Measurements from ENCODE around the gene NSMF. TPM values are rescaled to one million over a fixed set of nuclear protein-coding genes. Genes with fewer than 3 reads are reported as not detected.

The NSMF gene
- total RNA-seq, 2 donors from 2014 or later, result 41.5 to 54.2 TPM

DNA sequence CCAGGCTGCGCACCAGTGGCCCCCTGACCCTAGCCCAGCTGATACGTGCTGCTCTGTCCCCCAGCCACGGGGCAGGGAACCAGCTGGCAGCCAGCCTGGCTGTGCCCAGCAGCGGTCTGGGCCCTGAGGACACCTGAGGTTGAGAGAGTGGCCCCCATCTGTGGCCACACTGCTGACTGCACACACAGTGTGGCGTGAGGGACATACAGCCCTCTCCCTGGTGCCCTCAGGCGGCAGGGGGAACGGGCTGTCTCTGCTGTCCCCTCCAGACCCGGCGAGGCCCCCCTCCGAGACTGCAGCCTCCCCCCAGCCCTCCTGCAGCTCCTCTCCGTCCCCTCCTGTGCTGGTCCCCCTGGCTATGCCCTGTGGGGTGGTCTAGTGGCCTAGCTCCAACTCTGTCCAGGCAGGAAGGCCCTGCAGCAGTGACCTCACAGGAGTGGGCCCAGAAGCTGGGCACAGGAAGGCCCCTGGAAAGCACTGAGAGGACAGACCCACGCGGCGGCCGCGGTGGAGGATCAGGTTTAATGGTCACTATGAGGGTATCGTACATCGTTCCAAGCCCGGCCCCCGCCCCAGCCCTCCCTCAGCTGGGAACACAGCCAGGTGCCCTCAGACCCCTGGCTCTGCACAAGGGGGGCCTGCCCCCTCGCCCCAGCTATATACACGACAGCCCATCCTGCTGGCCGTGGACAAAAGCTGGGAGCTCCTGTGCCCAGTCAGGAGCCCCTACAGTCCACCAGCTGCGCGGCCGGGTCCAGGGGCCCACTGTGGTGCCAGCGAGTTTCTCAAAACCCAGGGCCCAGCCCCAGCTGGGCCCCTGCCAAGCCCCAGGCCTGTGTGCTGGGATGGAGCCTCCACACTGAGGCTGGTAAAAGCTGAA lies 11.2 kb downstream of the NSMF start:
- peak overlapping the region; percentile 15 for H3K4me3 Mint-ChIP-seq
- H3K36me3 Mint-ChIP-seq (ENCODE audit: low read depth), result no peaks in the 10 kb centered on the region
- ATAC-seq (no peak), DNase-seq (no peak)
- H3K9me3 ChIP-seq (ENCODE audit: control insufficient read depth, low read length, poor library complexity, severe bottlenecking), result no peaks in the 10 kb centered on the region
- H3K27ac Mint-ChIP-seq, result no peak overlapping the region
- peaks cover 25% of the 10 kb centered on the region for H3K4me1 Mint-ChIP-seq
- H3K27me3 Mint-ChIP-seq, result peaks cover 6% of the 10 kb centered on the region

DNA sequence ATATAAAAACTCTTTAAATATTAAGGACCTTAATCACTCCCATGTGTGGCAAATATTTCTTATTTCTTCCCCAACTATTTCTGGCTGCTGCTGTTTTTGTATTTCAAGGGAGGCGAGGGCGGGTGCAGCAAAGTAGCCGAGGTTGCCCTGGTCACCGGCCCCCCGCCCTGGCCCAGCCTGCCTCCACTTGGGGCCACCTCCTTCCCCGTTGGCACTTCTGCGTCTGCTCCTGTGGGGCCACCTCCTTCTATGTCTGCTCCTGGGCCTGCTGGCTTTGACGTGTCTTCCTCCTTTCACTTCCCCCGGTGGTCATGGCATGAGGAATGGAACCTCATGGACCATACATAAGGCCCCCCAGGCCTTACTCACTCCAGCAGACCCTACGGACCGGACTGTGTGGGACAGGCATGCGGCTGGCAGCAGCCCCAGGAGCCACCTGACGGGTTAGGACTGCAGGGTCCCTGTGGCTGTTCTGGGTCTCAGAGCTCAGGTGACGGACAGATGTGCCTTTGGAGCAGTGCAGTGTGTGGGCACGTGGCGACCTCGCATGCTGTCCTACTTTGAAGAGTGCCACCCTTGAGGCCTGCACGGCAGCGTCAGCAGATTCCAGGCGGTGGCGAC lies 12.2 kb downstream of the NSMF start:
- ATAC-seq, result no peak
- no peak overlapping the region for H3K27ac Mint-ChIP-seq
- DNase-seq, result no peak

DNA sequence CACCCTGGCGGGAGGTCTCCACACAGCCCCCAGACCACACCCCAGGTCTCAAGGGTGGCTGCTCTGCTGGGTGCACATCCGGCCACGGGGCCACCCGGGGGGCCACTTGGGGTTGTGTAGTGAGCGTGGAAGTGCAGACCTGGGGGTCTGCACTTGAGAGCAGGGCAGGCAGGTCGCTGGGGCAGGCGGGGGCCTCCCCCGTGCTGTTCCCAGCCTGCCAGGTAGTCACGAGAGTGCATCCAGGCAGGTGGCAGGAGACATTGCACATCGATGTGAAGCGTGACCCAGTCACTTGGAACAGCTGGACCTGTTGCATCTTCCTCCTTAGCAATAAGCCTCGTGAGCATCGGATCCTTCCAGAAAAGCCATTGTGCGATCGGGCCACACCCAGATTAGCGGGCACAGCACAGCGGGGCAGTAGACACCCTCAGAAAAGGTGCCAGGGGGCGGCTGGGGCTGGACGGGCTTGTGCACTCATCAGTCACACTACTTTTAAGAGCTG lies 13.2 kb downstream of the NSMF start:
- Mint-ChIP-seq H3K4me3 (no peak overlapping the region), H3K36me3 (ENCODE audit: low read depth) (no peaks in the 10 kb centered on the region), H3K27me3 (peaks cover 6% of the 10 kb centered on the region), H3K27ac (peak overlapping the region; percentile 39), H3K4me1 (peaks cover 19% of the 10 kb centered on the region)
- DNase-seq, result peak in 2 of 3 donors; percentile 3 to 6
- ATAC-seq, result peak; percentile 1
- peaks cover 2% of the 10 kb centered on the region for H3K9me3 ChIP-seq (ENCODE audit: control insufficient read depth, low read length, poor library complexity, severe bottlenecking)

More for the DNA sequence above, 12.2 kb downstream of the NSMF start:
- H3K9me3 ChIP-seq (ENCODE audit: control insufficient read depth, low read length, poor library complexity, severe bottlenecking), result peaks cover 2% of the 10 kb centered on the region
- H3K36me3 Mint-ChIP-seq (ENCODE audit: low read depth), result no peaks in the 10 kb centered on the region
- peaks cover 6% of the 10 kb centered on the region for H3K27me3 Mint-ChIP-seq
- H3K4me3 Mint-ChIP-seq, result no peak overlapping the region
- peaks cover 22% of the 10 kb centered on the region for H3K4me1 Mint-ChIP-seq

DNA sequence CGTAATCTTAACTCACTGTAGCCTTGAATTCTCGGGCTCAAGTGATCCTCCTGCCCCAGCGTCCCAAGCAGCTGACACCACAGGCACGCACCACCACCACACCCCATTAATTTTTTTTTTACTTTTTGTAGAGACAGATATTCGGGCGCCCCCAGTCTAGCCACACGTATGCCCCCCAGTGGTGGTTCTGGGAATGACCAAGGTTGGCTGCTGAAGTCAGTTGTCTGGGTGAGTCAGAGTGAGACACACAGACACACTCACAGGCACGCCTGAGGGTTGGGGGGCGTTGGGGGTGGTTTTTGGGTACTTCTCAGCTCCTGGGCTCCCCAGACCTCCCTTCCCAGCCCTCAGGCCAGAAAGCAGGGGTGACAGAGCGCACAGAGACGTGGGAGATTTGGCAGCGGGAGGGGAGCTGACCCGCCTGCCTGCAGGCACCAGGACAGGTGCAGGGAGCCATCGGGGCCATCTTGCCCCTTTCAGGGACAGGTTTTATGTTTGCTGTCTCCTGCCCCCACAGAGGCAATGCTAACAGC lies 13.8 kb downstream of the NSMF start:
- Mint-ChIP-seq H3K4me1 (peaks cover 15% of the 10 kb centered on the region), H3K27ac (peak overlapping the region; percentile 39), H3K27me3 (peaks cover 6% of the 10 kb centered on the region), H3K36me3 (ENCODE audit: low read depth) (no peaks in the 10 kb centered on the region), H3K4me3 (no peak overlapping the region)
- ATAC-seq (peak; percentile 73), DNase-seq (peak; percentile 63 to 83 (median 70))
- peaks cover 2% of the 10 kb centered on the region for H3K9me3 ChIP-seq (ENCODE audit: control insufficient read depth, low read length, poor library complexity, severe bottlenecking)

DNA sequence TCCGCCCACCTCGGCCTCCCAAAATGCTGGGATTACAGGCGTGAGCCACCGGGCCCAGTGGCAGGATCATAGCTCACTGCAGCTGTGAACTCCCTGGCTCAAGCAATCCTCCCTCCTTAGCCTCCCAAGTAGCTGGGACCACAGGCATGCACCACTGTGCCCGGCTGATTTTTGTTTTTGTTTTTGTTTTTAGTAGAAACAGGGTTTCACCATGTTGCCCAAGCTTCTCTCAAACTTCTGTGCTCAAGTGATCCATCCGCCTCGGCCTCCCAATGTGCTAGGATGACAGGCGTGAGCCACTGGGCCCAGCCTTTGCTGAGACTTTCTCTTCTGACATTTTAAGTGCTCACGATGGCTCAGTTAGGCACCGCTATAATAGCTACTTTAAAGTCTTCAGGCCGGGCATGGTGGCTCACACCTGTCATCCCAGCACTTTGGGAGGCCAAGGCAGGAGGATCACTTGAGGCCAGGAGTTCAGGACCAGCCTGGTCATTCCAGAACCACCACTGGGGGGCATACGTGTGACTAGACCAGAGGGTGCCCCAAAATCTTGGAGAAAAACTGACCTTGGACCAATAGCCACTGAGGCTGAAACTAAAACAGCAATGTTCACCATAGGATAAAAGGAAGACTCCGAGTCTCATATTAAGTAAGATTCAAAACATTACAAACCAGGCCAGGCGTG lies 14.9 kb downstream of the NSMF start:
- H3K9me3 ChIP-seq (ENCODE audit: control insufficient read depth, low read length, poor library complexity, severe bottlenecking), result peaks cover 2% of the 10 kb centered on the region
- Mint-ChIP-seq H3K27ac (peak overlapping the region; percentile 8), H3K36me3 (ENCODE audit: low read depth) (no peaks in the 10 kb centered on the region), H3K27me3 (peaks cover 10% of the 10 kb centered on the region), H3K4me1 (peaks cover 17% of the 10 kb centered on the region), H3K4me3 (no peak overlapping the region)
- no peak for ATAC-seq
- DNase-seq, result no peak

DNA sequence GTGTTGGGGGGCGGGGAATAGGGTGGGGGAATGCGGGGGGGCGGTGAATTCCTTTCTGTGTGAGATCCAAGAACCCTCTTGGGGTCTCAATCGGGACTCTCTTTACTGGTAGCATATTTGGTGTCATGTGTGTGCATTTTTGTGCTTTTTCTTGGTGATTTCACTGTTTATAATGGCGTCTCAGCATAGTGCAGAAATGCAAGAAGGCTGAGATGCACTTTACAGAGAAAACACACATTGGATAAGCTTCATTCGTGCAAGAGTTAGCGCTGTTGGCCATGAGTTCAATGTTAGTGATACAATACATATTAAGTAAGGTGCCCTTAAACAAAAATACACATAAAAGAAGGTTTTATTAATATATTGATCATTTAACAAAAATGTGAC lies 17.2 kb downstream of the NSMF start:
- H3K4me3 Mint-ChIP-seq, result peak overlapping the region; percentile 28
- H3K27me3 Mint-ChIP-seq, result peaks cover 12% of the 10 kb centered on the region
- no peak overlapping the region for H3K27ac Mint-ChIP-seq
- H3K36me3 Mint-ChIP-seq (ENCODE audit: low read depth), result no peaks in the 10 kb centered on the region
- DNase-seq, result no peak
- no peak for ATAC-seq
- peaks cover 11% of the 10 kb centered on the region for H3K4me1 Mint-ChIP-seq
- peaks cover 2% of the 10 kb centered on the region for H3K9me3 ChIP-seq (ENCODE audit: control insufficient read depth, low read length, poor library complexity, severe bottlenecking)

DNA sequence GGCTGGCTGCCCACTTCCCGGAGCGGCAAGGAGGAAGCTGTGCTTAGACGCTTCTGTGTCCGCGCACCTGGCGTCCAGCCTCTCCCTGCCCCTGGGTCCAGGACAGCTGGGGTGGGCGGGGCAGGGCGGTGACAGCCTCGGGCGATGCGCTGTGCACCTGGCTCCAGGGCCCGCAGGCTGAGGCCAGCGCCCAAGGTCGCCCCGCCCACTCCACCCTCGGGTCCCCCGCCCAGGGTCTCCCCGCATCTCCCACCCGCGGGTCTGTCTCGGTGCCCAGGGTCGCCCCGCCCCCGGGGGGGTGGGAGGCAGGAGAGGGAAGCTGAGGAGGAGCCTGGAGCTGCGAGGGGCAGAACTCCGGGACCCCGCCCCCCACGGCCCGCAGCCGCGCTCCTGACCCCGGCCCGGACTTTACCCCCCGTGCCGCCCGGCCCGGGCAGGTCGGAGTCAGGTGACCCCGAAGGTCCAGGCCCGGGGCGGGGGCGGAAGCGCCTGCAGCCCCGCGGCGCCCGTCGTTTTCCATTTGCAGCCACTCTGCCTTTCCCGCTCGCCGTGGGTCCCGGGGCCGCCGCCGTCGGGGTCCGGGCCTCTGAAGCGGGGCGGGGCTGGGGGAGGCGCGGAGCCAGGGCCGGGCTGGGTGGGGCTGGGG lies 17.7 kb downstream of the NSMF start, which contains the start of gene ENTPD8:
Gene ENTPD8 (minus strand): TSS at position 69 of the 646 bp plus-strand sequence. CDS start 3,072 bp downstream, outside the sequence.
- Mint-ChIP-seq H3K4me1 (peaks cover 10% of the 10 kb centered on the region), H3K27me3 (peaks cover 12% of the 10 kb centered on the region), H3K27ac (no peak within 1 kb of the TSS), H3K36me3 (ENCODE audit: low read depth) (no peaks in the 10 kb centered on the region), H3K4me3 (peak within 1 kb of the TSS; percentile 28)
- peaks cover 2% of the 10 kb centered on the region for H3K9me3 ChIP-seq (ENCODE audit: control insufficient read depth, low read length, poor library complexity, severe bottlenecking)
- DNase-seq (peak in 2 of 3 donors; percentile 5 to 29), ATAC-seq (no peak)

DNA sequence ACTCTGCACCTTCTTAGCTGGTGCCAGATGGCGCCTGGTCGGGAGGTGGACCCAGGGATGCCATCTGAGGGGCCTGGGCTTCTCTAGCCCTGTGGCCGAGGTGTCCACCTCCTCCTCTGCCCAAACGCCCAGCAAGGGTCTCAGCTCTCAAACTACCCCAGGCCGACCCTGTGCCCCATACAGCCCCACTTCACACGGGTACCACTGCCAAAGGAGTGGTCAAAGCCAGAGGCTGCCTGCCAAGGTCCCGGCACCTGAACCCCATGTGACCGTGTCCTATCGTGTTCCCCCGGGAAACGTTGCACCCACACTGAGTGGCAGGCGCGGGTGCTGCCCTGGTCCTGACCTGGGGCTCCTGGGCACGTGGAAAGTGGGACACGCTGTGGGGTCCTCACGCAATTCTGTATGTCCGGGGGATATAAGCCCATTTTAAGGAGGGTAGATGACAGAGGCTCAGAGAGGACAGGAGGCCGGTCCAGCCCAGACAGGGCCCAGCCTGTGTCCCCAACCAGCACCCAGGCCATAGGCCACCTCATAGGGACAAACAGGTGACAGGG lies 19.9 kb downstream of the NSMF start:
- peaks cover 12% of the 10 kb centered on the region for H3K27me3 Mint-ChIP-seq
- H3K9me3 ChIP-seq (ENCODE audit: control insufficient read depth, low read length, poor library complexity, severe bottlenecking), result peaks cover 2% of the 10 kb centered on the region
- no peak overlapping the region for H3K27ac Mint-ChIP-seq
- ATAC-seq (no peak), DNase-seq (peak in 2 of 3 donors; percentile 3 to 8)
- H3K36me3 Mint-ChIP-seq (ENCODE audit: low read depth), result no peaks in the 10 kb centered on the region
- H3K4me1 Mint-ChIP-seq, result peaks cover 4% of the 10 kb centered on the region
- H3K4me3 Mint-ChIP-seq, result peak overlapping the region; percentile 72

DNA sequence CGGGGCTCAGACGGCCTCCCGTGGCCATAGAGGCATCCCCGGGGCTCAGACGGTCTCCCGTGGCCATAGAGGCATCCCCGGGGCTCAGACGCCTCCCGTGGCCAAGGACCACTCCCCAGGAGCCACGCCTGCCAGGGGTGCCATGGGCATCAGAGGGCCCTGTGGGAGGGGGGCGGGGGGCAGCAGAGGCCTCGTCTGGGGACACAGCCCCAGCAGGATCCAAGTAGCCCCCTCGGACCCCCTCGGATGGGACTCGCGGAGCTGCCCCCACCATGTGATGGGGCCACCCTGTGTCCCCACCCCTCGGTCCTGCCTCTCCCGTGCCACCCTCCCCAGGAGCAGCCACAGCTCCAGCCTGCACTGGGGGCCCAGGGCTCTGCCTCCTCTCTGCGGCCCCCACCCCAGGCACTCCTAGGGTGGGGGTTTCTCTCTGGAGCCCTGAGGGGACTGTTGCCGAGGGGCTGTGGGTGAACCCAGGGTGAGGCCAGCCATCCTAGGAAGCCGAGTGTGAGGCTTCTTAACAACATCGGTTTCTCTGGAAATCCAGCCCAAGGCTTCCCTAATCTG lies 20.5 kb downstream of the NSMF start:
- peaks cover 10% of the 10 kb centered on the region for H3K27me3 Mint-ChIP-seq
- no peak overlapping the region for H3K27ac Mint-ChIP-seq
- H3K36me3 Mint-ChIP-seq (ENCODE audit: low read depth), result no peaks in the 10 kb centered on the region
- no peak overlapping the region for H3K4me3 Mint-ChIP-seq
- peaks cover 4% of the 10 kb centered on the region for H3K4me1 Mint-ChIP-seq
- peak in 1 of 3 donors; percentile 5 for DNase-seq
- peaks cover 2% of the 10 kb centered on the region for H3K9me3 ChIP-seq (ENCODE audit: control insufficient read depth, low read length, poor library complexity, severe bottlenecking)
- no peak for ATAC-seq

DNA sequence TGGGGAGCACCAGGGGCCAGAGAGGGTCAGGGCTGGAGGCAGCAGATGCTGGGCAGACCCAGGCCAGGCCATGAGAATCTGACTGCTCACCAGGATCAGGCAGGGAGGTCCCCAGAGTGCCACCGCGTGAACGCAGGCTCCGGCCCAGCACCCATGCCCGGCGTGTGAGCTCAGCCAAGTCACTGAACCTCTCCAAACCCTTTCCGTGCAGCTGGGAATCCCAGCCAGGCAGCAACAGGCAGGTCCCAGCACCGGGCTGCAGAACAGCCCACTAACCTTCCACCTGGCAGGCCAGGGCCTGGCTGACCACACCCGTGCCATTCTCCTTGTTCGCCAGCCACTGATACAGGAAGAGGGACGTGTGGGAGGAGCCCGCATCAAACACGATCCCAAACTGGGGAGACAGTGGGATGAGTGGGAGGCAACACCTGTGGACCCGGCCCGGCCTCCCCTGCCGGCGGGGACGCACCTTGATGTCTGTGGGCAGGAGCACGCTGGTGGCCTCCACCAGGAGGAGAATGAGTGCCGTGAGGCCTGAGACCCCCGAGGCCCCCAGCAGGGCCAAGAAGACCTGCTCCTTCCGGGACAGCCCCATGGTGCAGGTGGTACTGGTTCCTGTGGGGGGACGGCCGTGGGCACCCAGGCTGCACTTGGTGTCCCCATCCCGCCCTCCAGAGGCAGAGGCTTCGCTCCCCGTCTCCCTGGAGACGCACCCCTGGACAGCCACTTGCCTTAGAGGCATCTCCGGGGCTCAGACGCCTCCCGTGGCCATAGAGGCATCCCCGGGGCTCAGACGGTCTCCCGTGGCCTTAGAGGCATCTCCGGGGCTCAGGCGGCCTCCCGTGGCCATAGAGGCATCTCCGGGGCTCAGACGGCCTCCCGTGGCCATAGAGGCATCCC lies 21.2 kb downstream of the NSMF start:
- ATAC-seq (no peak), DNase-seq (peak in 2 of 3 donors; percentile 3 to 4)
- Mint-ChIP-seq H3K27me3 (peaks cover 6% of the 10 kb centered on the region), H3K4me3 (no peak overlapping the region), H3K27ac (no peak overlapping the region), H3K4me1 (peaks cover 4% of the 10 kb centered on the region), H3K36me3 (ENCODE audit: low read depth) (no peaks in the 10 kb centered on the region)
- H3K9me3 ChIP-seq (ENCODE audit: control insufficient read depth, low read length, poor library complexity, severe bottlenecking), result peaks cover 2% of the 10 kb centered on the region

DNA sequence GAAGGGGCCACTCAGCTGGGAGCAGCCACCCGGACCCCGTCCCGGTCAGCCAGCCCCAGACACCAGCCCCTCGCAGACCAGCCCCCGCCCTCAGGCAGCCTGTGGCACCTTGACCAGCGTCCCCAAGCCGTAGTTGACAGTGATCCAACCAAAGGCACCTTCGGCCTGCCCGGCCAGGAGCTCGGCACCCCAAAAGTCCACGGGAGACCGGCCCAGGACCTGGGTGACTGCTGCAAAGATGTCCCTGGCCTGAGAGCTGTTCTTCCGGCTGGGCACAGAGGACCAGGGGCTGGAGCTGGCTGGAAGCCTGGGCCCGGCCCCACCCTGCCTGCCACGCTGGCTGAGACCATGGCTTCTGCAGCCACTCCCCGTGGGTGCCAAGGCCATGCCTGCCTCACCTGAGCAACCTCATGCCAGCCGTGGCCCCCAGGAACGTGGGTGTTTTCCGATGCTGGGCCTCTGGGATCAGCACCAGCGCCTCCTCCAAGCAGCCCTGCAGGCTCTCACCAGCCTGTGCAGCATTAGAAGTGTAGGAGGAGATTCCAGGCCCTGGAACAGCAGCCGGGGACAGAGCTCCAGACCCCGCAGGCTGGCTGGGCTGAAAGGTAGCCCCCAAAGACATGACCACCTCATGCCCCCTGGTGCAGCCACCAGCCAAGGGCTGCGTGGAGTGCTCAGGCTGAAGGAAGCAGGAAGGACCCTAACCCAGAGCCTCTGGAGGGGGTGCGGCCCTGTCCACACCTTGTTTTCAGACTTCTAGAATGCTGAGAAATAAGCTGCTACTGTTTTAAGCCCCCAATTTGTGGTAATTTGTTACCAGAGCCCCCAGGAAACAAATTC lies 22.2 kb downstream of the NSMF start:
- no peak overlapping the region for H3K27ac Mint-ChIP-seq
- H3K27me3 Mint-ChIP-seq, result peaks cover 6% of the 10 kb centered on the region
- DNase-seq, result peak in 1 of 3 donors; percentile 7
- no peak for ATAC-seq
- no peak overlapping the region for H3K4me3 Mint-ChIP-seq
- no peaks in the 10 kb centered on the region for H3K36me3 Mint-ChIP-seq (ENCODE audit: low read depth)
- H3K9me3 ChIP-seq (ENCODE audit: control insufficient read depth, low read length, poor library complexity, severe bottlenecking), result no peaks in the 10 kb centered on the region
- peaks cover 4% of the 10 kb centered on the region for H3K4me1 Mint-ChIP-seq
